Astrocyte of the spinal cord (primary cell): ENCODE measurements around the gene RANBP1.

ENCODE experiments used
- DNase-seq: peaks from one replicate; pipeline ENCODE4 v3.0.0; 2011; ENCODE audit warnings: low read depth, low spot score
- H3K4me3 ChIP-seq: 2 replicates; pipeline ENCODE4 v1.5.1; 2011; ENCODE audit warnings: low read depth, mild to moderate bottlenecking, low read length, moderate library complexity
- CTCF ChIP-seq: IDR thresholded peaks from 2 replicates; pipeline ENCODE4 v1.5.1; 2012; ENCODE audit warnings: low read depth, mild to moderate bottlenecking, low read length, inconsistent platforms
- in situ Hi-C: cut with HindIII; loops from 2 replicates; pipeline ENCODE4 v1.10.0; 2017; ENCODE audit warnings: low sequenced_read_pairs

RANBP1 gene

GRCh38 chr22:20089226-20089976, 26.5 kb upstream of the RANBP1 start:
- in situ Hi-C loops = no loop called here
- no peak for DNase-seq
- no peak for TF ChIP-seq CTCF
- H3K4me3 ChIP-seq = no peak overlapping the region

GRCh38 chr22:20089977-20090729, 25.8 kb upstream of the RANBP1 start:
- no peak overlapping the region for H3K4me3 ChIP-seq
- DNase-seq = no peak
- in situ Hi-C loops = no loop called here
- no peak for TF ChIP-seq CTCF

GRCh38 chr22:20090730-20091240, 25.1 kb upstream of the RANBP1 start:
- no peak for DNase-seq
- H3K4me3 ChIP-seq = no peak overlapping the region
- in situ Hi-C loops = no loop called here
- TF ChIP-seq CTCF = no peak

- no peak overlapping the region for H3K4me3 ChIP-seq
- DNase-seq = no peak
- in situ Hi-C loops = no loop called here
- TF ChIP-seq CTCF = no peak
Observed at GRCh38 chr22:20091690-20092476, 24.0 kb upstream of the RANBP1 start.

GRCh38 chr22:20092477-20092854, 23.4 kb upstream of the RANBP1 start:
- TF ChIP-seq CTCF = no peak
- no peak overlapping the region for H3K4me3 ChIP-seq
- in situ Hi-C loops = no loop called here
- no peak for DNase-seq

GRCh38 chr22:20093418-20094196, 22.3 kb upstream of the RANBP1 start:
- in situ Hi-C loops = no loop called here

More at GRCh38 chr22:20093418-20094196, 22.3 kb upstream of the RANBP1 start:
- no peak overlapping the region for H3K4me3 ChIP-seq
- no peak for DNase-seq
- TF ChIP-seq CTCF = no peak
